HG03280 (cell line): ENCODE data around the gene PRKAR1B.

Experiments used
- ATAC-seq: cut with Tn5 transposase; IDR thresholded peaks from one replicate; pipeline ENCODE4 v1.9.1; 2021; ENCODE audit warnings: mild to moderate bottlenecking, moderate library complexity; ENCODE audit not compliant: unreplicated experiment

The PRKAR1B gene

DNA sequence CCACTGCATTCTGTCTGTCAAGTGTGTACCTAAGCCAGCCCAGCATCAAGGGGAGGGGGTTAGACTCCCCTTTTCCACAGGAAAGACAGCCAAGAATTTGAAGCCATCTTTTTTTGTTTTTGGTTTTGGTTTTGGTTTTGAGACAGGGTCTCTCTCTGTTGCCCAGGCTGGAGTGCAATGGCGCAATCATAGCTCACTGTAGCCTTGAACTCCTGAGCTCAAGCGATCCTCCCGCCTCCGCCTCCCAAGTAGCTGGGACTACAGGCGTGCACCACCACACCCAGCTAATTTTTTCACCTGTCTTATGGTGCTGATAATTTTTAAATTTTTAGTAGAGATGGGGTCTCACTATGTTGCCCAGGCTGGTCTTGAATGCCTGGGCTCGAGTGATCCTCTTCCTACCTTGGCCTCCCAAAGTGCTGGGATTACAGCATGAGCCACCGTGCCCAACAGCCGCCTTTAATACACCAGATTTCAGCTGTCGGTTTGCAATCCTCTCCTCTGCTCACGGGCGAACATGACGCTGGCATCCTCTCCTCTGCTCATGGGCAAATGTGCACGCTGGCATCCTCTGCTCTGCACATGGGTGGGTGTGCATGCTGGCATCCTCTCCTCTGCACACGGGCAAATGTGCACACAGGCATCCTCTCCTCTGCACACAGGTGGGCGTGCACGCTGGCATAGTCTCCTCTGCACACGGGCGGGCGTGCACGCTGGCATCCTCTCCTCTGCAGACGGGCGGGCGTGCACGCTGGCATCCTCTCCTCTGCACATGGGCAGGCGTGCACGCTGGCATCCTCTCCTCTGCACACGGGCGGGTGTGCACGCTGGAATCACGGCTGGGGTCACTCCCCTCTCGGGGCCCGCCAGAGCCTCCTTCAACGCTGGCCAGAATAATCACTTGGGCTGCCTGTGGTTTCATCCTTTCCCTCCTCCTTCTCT, 151.4 kb downstream of the PRKAR1B start:
- ATAC-seq: no peak

DNA sequence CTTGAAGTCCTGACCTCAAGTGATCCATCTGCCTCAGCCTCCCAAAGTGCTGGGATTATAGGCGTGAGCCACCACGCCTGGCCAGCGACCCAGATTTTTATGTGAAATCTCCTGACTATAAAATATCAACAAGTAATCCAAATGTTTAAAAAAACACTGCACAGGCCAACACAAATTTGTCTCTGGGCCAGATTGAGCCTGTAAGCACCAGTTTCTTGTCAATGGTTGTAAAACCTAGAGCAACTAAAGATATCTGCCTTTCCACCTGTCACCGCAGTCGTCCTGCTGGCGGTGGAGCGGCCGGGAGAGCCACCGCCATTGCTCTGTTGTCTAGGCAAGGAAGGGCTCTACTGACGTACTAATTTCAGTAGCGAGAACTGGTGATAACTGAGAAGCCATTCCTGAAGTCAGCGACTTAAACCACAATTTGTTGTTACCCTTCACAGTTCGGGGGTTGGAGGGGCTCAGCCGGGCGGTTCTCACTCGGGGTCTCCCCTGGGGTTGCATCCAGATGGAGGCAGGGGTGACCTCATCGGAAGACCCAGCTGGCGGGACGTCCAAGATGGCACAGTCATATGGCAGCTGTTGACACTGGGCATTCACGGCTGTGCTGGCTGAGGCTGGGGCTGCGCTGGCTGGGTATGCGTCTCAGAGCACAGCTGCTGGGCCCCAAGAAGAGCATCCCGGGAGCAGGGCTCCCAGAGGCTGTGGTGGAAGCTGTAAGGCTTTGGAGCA, 152.3 kb downstream of the PRKAR1B start:
- no peak for ATAC-seq

DNA sequence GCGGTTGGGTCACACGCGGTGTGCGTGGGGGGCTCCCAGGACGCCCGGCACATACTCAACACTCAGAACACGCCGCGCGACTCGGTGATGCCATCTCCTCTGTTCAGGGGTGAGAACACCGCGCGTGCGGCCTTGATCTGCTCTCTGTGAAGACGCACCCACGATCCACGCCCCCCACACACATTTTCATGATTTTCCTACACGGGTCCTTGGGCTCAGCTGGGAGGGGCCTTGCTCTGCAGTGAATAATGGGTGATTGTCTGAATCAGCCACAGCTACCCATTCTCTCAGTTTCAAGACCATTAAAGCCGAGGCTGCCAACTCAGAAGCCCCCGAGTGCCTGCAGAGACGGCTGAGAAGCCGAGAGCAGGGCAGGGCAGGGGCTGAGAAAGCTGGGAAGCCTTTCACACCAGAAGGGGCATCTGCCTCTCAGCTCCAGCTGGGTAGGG, 153.1 kb downstream of the PRKAR1B start:
- no peak for ATAC-seq

DNA sequence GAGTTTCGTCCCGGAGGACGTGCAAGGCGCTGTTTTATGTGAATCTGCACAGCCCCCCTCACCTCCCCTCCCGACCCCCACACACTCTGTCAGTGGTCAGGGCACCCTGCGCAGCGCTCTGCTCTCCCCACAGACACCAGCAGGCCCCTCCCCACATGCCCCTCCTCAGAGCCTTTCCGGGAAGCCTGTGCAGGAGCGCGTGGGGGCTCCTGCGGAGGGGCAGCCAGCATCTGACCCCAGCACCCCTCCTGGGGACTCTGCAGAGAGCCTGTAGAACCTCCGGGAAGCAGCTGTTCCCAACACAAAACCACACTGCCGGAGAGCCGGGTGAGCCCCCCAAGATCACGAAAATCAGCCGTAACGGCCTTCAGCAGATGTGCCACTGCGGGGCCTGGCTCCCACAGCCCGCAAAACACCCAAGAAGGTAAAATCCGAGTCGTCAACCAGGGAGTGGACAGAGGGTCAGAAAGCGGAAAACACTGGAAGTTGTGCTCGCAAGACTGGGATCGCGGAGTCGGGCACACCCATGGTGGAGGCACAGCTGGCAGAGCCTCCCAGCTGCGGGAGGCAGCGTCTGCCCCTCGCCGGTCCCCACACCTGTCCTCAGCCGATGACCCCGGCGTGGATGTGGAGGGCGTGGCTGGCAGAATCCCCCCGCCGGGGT, 153.7 kb downstream of the PRKAR1B start:
- ATAC-seq: no peak

DNA sequence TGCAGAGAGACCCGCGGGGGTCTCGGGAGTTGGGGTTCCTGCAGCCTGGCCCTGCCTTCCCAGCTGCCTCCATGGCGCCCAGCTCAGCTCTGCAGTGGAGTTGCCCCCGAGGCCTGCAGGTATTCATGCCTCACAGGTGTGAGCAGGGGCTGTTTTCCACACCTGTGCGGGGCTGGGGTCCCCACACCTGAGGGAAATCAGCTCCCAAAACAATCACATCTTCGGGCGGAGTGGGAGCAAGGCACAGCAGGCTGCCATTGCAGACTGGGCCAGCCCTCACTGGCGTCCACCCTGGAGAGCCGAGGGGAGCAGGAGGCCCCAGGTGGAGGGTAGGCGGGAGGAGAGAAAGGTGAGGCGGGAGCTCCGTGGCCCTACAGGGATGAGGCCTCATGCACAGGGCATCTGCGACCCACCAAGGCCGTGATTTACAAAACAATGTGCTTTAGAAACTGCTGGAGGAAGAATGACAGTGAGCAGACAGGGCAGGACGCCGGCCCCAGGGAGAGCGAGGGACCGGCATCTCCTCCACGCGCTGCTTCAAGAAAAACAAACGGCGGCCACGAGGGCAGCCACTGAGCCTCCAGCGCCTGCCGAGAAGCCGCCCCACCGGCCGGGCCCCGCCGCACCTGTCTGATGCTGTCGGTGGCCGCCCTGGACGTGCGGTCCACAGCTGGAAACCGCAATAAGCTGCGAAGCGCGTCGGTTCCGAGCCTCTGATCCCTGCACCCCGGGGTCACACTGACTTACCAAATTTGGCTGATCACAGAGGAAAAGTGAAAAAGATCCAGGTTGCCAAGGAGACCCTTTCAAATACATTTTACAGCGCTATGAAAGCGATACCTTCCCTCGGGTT, 154.4 kb downstream of the PRKAR1B start:
- ATAC-seq: no peak

DNA sequence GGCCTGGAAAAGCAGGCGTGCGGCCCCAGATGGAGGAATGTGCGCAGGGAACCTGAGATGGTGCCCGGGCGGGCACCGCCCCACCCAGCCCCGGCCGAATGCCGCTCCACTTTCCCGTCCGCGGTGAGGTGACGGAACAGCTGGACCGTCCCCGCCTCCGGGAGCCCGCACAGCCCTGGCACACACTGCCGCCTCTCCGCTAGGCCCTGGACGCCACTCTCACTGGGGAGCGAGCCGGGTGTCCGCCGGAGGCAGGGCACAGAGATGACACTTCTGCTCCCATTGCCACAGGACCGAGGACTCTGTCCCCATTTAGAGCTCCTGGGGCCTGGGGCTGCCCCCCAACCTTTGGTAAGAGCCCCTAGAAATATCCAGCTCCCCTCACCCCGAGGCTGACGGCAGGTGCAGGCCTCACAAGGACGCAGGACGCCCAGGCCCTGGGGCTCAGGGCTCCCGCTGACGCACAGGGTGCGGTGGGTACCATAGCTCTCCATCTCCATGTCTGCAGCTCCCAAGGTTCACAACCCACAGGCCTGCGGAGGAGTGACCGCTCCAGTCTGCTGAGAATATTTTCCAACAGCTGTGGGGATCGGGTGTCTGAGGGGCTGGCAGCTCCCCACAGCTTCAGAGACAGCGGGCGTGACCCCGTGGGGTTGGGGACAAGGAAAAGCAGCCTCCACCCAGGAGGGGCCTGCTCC, 155.2 kb downstream of the PRKAR1B start:
- ATAC-seq: no peak

DNA sequence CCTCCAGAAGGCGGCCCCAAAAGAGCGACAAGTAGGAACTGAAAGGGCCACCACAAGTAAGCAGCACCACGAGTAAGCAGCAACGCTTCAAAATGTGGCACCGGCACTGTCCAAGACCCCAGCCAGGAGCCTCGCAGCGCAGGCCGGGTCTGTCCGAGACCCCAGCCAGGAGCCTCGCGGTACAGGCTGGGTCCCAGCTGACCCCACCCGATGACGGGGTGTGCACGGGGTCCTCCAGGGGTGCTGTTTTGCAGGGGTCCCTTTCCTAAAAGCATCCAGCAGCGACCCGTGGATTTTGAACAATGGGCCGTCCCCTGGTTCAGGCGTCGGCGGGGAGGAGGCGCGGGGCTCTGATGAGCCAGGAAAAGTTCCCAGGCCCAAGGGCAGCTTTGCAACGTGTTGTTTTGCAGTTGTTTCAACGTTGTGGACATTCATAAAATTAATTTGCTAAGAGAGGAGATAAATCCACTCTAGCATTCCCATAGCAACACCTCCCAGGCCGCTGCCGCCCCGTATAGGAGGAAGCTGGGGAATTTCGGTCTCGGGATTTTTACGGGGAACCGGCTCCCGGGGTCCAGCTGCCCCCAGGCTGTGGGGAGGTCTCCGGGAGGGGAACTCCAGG, 155.9 kb downstream of the PRKAR1B start:
- ATAC-seq: no peak

DNA sequence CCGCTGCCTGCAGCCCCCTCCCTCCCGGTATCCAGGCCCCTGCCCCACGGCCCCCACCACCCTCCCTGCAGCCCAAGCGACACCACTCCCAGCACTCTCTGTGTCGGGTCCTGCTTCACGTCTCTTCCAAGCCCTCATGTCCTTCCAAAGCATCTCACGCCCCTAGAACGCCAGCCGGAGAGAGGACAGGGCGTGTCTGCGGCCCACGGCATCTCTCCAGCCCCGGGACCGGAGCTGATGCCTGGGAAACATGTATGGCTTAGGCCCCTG, 156.3 kb downstream of the PRKAR1B start:
- ATAC-seq: no peak

DNA sequence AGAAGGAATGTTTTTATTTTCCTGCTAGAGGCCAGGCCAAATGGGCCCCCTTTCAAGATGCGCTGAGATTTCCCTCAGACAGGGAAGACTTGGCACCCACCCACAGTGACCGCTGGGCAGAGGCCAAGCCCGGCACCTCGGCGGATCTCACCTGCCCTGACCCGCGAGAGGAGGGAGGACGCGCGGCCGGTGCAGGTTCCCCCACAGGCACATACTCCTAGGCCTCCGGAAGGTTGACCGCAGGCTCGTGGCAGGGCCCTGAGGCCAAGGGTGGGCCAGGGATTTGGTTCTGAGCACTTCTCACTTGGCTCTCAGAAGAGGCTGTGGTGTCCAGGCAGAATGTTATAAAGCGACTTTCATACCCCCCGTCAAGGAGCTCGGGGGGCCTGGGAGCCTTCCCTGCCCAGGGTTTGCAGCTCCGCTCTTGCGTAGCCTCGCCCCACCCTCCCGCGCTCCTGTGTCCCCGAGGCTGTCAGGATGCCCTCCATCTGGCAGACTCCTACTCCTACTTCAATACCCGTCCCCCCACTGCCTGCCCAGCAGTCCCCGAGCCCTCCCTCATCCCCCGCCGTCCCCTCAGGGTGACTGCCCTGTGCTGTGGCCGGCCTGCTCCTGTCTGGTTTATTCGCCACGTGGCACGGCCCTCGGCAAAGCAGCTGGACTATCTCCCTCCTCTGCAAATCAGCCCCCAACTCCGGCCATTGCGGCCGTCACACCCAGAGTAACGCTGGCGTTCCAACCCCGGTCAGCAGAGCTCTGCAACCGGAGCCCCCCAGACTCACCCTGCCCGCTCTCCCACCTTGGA, 156.9 kb downstream of the PRKAR1B start:
- no peak for ATAC-seq

DNA sequence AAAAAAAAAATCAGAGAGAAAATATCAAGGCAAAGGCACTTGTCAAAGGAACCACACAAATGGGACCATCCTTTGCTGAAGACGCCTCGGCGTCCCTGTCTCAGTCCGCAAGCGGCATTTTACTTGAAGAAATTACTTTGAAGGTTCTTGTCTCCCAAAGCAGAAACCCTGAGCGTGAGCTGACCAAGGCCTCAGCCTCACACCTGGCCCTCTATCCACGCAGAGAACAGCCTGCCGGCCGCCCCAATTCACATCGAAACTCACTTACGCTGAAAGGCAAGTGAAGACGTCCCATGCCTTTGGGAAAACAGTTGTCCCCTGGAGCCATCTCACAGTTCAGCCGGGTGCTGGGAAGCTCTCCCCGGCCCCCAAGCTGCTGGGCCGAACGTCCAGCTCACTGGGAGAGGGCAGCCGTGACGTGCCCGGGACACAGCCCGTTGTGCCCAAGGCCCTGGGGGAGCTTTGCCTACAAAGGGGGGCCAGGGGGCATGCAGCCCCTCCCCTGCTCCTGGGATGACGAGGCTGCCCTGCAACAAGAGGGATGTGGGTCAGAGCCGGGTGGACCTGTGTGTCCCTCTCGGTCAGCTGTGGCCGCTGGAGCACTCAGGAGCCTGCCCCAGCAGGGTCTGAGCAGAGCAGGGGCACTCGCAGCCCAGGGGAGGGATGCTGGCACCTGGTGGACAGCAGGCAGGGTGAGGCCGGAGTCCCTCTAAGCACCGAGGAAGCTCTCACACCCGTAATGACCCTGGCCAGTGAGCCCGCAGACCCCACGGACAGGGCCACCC, 157.8 kb downstream of the PRKAR1B start:
- ATAC-seq: no peak

DNA sequence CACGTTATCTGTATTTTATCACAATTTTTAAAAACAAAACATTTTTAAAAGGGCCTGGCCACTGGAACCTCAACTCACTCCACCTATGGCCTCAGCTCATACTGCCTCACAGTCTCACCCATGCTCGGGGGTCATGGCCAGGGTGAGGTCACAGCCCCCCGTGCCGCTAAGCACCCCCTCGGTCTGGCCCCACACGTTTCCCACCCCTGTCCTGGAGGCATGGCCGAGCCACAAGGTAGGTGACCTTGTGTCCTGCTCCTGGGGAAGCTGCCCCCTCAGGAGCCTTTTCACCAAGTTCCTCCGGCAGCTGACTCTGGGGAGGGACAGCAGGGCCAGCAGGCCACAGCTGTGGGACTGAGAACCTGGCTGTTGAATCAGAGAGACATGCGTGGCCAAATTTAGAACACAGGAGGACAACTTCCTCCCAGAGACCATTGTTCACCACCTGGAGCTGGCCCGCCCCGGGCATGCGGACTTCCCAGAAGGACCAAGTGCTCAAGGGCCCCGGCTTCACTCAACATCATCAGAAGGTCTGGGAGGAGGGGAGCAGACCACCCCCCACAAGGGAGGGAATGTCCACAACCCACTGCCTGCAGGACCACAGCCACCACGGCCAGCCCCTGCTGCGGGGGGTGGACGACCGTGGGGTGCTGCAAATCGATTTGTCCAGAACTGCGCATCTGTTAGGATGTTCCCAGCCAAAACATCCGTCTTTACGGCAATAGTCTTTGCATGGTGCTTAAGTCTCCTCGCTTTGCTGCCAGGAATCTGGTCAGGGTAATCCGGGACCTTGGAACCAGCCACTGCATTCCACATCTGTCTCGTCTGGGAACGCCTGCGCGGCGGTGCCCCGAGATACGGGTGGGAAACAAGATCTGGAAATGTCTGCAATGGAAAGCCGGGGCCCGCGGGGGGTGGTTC, 158.8 kb downstream of the PRKAR1B start:
- no peak for ATAC-seq

DNA sequence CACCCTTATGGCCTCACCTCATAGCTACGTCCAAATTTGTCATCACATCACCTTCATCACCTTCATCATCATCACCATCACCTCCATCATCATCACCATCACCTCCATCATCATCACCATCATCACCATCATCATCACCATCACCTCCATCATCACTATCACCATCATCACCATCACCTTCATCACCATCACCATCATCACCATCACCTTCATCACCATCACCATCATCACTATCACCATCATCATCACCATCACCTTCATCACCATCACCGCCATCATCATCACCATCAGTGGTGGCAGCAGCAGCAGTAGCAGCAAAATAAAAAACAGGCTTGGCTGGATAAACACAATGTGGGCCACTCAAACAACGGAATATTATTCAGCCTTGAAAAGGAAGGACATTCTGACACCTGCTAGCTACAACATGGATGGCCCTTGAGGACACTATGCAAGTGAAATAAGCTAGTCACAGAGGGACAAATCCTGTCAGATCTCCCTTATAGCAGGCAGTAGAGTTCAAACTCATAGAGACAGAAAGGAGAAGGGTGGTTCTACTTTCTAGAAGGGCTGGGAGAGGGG, 159.7 kb downstream of the PRKAR1B start:
- ATAC-seq: no peak

DNA sequence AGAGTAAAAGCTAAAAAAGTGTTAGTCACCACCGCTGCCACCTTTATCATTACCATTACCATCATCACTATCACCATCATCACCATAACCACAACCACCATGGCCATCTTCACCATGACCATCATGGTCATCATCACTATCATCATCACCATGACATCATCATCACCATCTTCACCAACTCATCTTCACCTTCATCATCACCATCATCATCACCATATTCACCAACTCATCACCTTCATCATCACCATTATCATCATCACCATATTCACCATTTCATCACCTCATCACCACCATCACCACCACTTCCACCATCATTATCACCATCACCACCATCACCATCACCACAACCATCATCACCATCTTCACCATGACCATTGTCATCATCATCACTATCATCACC, 161.0 kb downstream of the PRKAR1B start:
- ATAC-seq: no peak

DNA sequence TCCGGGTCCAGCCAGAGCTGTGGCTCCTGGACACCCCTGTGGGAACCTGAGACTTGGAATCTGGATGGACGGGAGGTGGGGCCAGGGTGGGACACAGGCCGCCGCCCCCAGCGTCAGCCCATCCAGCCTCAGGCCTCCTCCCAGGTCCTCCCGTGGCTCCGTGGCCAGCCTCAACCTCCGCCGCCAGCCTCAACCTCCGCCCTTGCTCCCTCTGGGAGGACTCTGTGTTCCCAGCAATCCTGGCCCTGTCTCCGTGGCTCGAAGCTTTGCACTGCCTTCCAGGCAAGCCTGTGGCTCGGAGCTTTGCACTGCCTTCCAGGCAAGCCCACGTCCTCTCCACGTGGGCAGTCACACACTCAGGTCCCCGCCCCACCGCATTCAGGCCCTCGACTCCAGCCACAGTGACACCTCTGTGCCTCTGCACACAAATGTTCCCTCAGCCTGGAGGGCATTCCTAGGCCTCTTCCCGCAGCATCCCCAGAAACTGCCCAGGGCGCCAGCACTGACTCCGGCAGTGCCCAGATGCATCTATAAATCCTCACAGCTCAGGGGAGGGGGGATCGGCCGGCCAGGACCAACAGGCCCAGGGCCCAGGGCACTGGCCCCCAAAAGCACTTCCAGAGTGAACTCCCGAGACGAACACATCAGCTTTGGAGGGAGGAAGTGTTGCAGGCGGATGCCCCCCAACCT, 162.8 kb downstream of the PRKAR1B start:
- no peak for ATAC-seq

DNA sequence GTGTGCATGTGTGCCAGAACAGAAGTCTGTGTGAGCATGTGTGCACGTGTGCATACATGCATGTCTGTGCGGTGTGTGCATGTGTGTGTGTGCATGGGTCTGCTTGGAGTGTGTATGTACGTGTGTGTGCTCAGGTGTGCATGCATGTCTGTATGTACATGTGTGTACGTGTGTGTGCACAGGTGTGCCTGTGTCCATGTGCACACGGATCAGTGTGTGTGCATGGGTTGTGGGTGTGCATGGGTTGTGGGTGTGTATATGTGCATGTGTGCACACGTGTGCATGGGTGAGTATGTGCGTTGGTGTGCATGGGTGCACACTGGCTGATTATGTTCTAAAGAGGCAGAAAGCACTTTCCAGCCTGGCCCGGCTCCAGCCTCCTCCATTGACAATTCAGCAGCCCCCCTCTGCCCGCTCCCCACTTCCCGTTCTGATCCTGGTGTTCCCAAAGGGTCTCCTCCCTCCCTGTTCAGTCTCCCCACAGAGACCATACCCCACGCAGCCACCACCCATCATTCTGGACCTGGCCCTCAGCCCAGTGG, 163.4 kb downstream of the PRKAR1B start:
- ATAC-seq: no peak
